GM12891 (cell line): ENCODE measurements around the gene AVPR2.

Experiments used
- DNase-seq: peaks from one replicate; pipeline ENCODE4 v3.0.0; 2011; ENCODE audit warnings: low spot score; ENCODE audit not compliant: insufficient read length
- FAIRE-seq: peaks from 2 replicates; lab custom pipeline; 2011; peaks lifted over from hg19 to GRCh38; lab: Jason Lieb, UNC
- PAX5 ChIP-seq: IDR thresholded peaks from 2 replicates; pipeline ENCODE4 v1.6.1; 2011; ENCODE audit warnings: low read length, moderate library complexity, mild to moderate bottlenecking; ENCODE audit not compliant: insufficient read depth, severe bottlenecking
- POLR2A ChIP-seq: IDR thresholded peaks from 2 replicates; pipeline ENCODE4 v1.6.1; 2011; ENCODE audit warnings: low read depth, low read length, control low read depth
- POLR2AphosphoS5 ChIP-seq: IDR thresholded peaks from 2 replicates; pipeline ENCODE4 v1.6.1; 2011; ENCODE audit warnings: low read depth, low read length, control low read depth
- POU2F2 ChIP-seq: IDR thresholded peaks from 2 replicates; pipeline ENCODE4 v1.6.1; 2011; ENCODE audit warnings: low read depth, mild to moderate bottlenecking, control low read depth, low read length, moderate library complexity
- SPI1 ChIP-seq: IDR thresholded peaks from 2 replicates; pipeline ENCODE4 v1.6.1; 2011; ENCODE audit warnings: low read depth, low read length, control low read depth
- TAF1 ChIP-seq: IDR thresholded peaks from 2 replicates; pipeline ENCODE4 v1.6.1; 2011; ENCODE audit warnings: low read depth, low read length, control low read depth

Gene AVPR2

DNA sequence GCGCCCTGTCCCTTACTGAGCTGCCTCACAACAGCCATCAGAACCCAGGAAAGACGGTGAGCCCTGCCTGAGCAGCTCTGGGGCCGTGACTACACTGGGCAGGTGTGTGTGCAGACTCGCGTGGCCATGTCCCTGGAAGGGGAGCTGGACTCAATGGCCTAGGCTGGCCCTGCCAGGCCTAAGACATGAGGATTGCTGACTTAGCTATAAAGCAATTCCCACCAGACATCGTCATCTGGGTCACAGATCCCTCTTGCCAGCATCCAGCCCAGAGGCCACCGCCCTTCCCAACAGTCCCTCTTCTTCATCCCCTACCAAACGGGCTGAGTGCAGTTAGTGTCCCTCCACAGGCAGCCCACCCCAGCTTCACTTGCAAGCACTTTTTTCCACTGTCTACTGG lies 26.7 kb downstream of the AVPR2 start:
- TF ChIP-seq POU2F2 (no peak), POLR2AphosphoS5 (no peak), TAF1 (no peak), POLR2A (no peak), SPI1 (no peak)
- DNase-seq (no peak), FAIRE-seq (no peak)

DNA sequence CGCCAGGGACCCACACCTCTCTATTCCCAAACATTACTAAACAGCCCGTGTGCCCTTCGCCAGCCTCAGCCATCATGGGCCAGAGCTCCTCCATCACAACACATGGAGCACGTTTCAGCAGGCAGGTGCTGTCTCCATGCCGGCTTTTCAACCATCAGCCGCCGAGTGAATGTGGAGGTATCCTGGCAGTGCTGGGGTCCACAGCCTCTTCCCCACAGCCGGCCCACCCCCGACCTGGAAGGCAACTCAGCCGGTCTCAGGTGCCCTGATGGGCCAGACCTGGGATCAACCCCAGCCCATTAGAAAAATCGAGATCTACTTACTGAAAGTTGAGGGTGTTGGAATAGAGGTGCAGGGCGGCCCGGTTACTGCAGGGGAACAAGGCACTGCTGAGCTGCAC lies 27.3 kb downstream of the AVPR2 start:
- DNase-seq = no peak
- TF ChIP-seq PAX5 = no peak
- no peak for TF ChIP-seq SPI1
- no peak for TF ChIP-seq POU2F2
- no peak for TF ChIP-seq POLR2AphosphoS5
- TF ChIP-seq POLR2A = no peak
- TF ChIP-seq TAF1 = no peak
- no peak for FAIRE-seq

DNA sequence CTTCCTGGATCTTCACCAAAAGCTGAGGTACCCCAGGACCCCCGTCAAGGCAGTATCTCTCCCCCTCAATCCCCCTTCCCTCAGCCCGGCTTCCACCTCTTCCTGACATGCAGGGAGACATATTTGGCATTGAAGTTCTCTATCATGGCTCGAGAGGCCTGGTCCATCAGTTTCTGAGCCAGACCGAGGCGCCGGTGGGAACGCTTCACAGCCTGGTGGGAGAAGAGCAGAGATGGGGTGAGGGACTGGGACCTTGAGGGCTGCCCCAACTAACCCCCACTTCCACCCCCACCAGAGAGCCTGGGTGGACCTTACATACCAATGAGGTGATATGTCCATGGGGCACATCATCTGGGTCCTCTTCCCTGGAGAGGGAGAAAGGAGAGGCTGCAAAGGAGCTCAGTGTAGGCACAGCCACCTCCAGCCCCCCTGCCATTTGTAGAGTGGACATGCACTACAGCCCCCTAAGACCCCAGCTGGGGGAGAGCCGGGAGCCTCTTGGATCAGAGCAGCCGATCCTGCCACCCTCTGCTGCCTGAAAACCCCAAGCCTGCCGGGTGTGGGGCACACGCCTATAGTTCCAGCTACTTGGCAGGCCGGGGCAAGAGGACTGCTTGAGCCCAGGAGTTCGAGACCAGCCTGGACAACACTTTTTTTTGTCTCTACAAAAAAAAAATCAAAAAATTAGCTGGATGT lies 27.9 kb downstream of the AVPR2 start:
- no peak for DNase-seq
- FAIRE-seq = peak; percentile 31
- TF ChIP-seq TAF1 = no peak
- no peak for TF ChIP-seq PAX5
- TF ChIP-seq POLR2A = no peak
- no peak for TF ChIP-seq POU2F2
- no peak for TF ChIP-seq POLR2AphosphoS5
- TF ChIP-seq SPI1 = no peak

DNA sequence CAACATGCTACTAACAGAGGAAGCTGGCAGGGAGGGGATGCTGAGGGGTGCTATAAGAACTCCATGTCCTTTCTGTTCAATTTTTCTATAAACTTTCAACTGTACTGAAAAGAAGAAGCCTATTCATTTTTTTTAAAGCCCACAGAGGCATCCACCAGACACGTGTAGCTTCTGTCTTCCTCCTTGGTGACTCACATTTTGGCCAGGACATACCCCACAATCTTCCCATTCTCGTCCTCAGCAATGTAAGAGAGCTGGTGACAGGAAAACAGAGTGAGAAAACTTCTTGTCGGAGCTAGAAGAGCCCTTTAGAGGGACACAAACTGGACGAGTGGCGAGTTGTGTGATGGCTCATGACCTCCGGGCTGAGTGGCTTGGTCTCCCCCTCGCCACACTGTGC lies 29.3 kb downstream of the AVPR2 start:
- DNase-seq (no peak), FAIRE-seq (peak; percentile 45)
- TF ChIP-seq TAF1 (no peak), POLR2AphosphoS5 (no peak), POU2F2 (no peak), PAX5 (no peak), SPI1 (no peak), POLR2A (no peak)

DNA sequence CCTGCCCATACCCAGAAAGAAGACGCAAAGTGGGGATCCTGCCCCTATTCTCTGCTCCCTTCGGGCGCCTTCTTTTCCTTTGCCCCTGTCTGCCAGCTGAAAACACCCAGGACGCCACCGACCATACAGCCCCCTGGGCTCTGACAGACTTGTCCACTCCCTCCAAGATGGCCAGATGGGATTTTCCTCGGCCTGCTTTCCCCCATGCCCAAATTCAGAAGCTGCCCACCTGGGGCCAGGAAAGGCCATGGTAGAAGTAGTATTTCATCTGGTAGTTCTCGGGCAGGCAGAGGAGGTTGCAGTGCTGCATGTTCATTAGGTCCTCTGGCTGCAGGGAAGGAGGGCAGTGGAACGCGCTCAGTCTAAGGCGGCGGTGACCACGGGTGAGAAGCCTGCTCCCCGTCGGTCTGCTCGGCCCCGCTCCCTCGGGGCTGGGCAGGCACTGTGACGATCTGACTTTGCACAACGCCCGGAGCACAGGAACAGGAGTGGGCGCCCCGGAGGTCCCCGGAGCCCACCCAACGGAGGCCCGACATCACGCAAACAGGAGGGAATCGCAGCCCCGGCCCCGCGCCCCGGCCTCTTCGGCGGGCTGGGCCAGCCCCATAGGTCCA lies 29.8 kb downstream of the AVPR2 start:
- TF ChIP-seq TAF1 (no peak), PAX5 (no peak), SPI1 (no peak), POLR2AphosphoS5 (no peak), POLR2A (no peak), POU2F2 (no peak)
- no peak for DNase-seq
- peak; percentile 82 for FAIRE-seq

DNA sequence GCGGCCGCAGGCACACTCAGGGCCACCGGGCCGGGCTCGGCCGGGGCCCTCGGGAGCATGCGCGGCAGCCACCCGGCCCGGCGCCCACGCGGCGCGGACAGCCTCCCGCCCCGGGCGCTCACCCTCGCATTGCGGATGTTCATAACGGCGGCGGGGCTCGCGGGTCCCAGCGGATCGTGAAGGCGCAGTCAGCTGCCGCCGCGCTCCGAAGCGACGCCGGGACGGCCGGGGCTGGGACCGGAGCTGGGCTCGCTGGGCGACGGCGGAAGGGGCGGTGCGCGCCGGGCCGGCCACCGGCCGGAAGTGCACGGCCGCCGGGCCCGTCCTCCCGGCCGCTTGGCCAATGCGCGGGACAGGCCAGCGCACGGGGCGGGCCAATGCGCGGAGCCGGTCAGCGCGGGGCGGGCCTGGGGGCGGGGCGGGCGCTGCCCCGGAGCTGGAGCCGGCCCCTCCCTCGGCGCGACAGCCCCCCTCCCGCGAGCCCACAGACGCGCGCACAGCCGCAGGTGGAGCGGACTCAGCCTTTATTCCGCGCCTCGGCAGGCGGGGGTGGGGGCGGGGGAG lies 30.4 kb downstream of the AVPR2 start, which contains the start of gene NAA10:
Gene NAA10 (minus strand): TSS at position 276 of the 564 bp plus-strand sequence. CDS start 133 bp downstream, at position 143.
- peak; percentile 98 for FAIRE-seq
- DNase-seq = peak; percentile 82
- TF ChIP-seq PAX5 = no peak
- no peak for TF ChIP-seq POLR2A
- TF ChIP-seq SPI1 = no peak
- no peak for TF ChIP-seq POU2F2
- TF ChIP-seq TAF1 = no peak
- no peak for TF ChIP-seq POLR2AphosphoS5

DNA sequence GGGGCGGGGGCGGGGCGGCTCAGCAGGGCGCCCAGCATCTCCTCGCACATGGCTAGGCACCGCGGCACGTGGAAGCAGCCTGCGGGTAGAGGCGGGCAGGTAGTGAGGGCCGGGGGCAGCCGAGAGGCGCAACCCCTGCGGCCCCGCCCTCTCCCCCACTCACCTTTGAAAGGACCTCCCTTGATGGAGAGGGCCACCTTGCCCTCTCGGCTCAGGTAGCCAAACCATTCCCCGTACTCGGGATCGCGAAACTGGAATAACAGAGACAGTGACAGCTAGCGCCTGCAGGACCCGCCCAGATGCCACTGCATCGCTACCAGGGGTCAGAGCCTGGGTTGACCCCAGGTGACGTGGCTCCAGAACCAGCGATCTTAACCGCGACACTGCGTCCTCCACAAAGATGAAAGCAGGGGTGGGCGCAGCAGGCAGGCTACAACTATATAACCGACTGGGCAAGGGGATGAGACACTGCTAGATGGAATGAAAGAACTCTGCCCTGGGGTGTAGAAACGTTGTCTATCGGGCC lies 30.9 kb downstream of the AVPR2 start:
- no peak for TF ChIP-seq POU2F2
- TF ChIP-seq POLR2AphosphoS5 = no peak
- TF ChIP-seq TAF1 = no peak
- TF ChIP-seq SPI1 = no peak
- TF ChIP-seq POLR2A = no peak
- no peak for TF ChIP-seq PAX5
- FAIRE-seq = peak; percentile 81
- no peak for DNase-seq

DNA sequence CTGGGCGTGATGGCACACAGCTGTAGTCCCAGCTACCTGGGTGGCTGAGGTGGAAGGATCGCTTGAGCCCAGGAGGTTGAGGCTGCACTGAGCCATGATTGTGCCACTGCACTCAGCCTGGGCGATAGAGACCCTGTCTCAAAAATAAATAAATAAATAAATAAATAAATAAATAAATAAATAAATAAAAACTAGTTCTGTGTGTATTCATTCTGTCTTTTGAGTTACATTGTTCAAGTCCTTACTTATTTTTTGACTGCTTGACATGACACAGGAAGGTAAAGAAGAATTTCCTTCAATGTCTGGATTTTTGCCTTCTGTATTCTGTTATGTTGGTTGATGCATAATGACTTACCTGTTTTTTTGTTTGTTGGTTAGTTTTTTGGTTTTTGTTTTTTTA lies 32.6 kb downstream of the AVPR2 start:
- FAIRE-seq = no peak
- no peak for TF ChIP-seq PAX5
- no peak for TF ChIP-seq SPI1
- no peak for TF ChIP-seq TAF1
- TF ChIP-seq POLR2A = no peak
- TF ChIP-seq POLR2AphosphoS5 = no peak
- no peak for TF ChIP-seq POU2F2

DNA sequence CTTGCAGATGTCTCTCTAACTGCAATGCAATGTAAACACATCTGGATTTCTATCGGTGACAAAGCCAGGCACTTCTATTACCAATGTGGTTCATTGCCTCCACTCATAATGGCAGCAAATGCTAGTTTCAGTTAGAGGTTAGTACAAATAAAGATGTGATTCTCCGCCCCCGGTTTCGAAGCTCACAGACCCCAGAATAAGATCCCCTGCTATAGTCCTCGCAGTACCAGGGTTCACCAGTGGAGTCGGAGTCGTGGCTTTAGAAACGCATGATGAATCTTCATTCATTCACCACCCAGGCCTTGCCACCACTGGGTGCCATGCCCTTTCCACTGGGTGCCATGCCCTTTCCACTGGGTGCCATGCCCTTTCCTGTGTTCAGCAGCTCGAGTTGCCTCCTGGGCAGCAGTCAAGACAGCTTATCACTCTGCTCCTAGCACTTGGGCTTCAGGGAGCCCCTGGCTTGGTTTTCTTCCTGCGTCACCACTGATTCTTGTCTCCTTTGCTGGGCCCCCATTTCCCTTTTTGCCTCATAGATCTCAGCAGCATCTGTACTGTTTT lies 33.8 kb downstream of the AVPR2 start:
- FAIRE-seq (no peak), DNase-seq (no peak)
- no peak for TF ChIP-seq POU2F2
- TF ChIP-seq POLR2A = no peak
- TF ChIP-seq TAF1 = no peak
- no peak for TF ChIP-seq SPI1
- no peak for TF ChIP-seq PAX5
- TF ChIP-seq POLR2AphosphoS5 = no peak

More for the DNA sequence above, 32.6 kb downstream of the AVPR2 start:
- no peak for DNase-seq
